Measurements from ENCODE around the gene MAML2.

MAML2 gene

DNA sequence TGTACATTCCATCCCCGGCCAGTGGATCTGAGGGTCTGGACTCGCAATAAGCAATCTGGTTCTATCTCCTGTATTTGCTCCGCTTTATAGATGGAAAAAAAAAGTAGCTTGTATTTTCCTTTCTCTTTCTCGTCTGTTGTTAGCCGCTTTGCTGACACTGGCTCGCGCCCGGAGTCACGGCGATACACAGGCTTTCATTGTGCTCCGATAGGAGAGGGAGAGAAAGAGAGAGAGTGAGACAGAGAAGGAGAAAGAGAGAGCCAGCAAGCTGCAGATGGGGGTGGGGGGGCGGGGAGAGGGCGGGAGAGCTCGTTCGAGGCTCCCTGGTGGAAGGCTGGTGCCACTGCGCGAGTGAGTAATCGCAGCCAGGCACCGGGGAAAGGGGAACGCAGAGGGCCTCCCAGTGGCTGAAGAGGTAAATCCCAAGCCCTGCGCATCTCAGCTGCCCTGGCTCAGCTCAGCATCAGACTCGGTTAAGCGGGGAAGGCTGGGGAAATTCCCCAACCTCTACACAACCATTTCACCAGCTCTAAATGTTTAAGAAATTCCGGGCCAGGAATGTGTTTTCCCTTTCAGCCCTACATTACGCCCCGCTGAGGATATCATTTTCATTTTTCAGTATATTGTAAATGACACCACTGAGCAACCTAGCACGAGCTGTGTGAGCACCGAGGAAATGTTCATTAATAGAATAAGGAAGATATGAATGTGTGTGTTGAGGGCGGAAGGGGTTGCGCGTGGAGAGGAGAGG, at the start of gene MAML2:
Gene MAML2 (minus strand): TSS at position 235 of the 751 bp plus-strand sequence. CDS start 1,300 bp downstream, outside the sequence.
- peak; percentile 97 for DNase-seq

DNA sequence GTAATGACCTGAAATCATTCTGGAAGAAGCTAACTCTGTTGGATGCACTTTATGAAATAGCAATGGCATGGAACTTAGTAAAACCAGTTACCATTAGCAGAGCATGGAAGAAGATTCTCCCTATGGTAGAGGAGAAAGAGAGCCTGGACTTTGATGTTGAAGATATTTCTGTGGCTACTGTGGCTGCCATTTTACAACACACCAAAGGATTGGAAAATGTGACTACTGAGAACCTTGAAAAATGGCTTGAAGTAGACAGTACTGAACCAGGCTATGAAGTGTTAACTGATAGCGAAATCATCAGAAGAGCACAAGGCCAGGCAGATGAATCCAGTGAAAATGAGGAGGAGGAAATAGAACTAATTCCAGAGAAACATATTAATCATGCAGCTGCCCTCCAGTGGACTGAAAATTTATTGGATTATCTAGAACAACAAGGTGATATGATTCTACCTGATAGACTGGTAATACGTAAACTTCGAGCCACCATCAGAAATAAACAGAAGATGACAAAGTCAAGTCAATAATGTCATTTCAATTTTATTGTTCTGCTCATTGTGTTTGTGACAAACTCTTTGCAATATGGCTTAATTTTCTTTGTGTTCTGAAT, 48.8 kb upstream of the MAML2 start:
- DNase-seq: no peak

DNA sequence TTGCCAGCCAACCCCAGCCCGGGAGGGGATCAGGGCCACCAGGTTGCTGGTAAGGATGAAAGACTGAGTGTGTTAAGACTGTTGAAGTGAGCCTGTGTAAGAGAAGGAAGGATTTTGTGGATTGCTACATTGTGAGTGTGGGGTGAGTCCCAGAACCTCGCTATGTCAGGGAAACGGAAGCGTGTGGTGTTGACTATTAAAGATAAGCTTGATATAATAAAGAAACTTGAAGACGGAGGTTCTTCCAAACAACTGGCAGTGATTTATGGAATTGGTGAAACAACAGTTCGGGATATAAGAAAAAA, 47.4 kb upstream of the MAML2 start:
- DNase-seq: peak; percentile 51

DNA sequence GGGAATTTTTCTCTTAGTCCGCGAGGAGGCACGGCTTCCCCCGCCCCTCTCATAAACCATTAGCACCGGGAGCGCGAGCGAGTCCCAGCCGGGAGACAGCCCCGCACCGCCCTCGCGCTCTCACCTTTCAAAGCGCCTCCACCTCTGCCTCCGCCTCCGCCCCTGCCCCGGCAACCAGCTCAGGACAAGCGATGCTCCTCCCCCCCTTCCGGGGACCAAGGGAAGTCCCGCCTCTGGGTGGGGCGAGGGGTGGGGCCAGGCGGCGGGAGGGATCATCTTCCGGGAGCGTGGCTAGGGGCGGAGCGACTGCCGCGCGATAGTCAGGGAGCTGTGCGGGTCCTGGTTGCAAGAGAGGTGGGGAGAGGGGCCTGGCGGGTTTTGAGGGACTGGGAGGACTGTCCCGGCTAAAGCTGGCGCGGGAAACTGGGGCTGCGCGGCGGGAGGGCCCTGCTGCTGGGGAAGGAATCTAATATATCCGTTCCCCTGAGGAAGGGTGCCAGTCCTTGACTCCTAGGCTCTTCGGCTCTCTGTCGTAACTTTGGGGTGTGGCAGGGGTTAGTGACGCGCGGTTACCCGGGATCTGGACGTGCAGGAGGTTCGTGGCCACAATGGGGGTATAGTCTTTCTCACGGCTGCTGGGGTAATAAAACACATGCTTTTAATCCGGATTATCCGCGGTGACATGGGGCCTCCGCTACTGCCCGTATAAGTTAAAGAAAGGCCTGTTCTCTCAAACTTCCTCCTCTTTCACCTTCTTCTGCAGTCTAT, 46.9 kb upstream of the MAML2 start, which contains the start of the genes CCDC82 and JRKL:
Gene CCDC82 (minus strand): TSS at position 193 of the 768 bp plus-strand sequence. CDS start 5,165 bp downstream, outside the sequence.
Gene JRKL (plus strand): TSS at position 294 of the 768 bp plus-strand sequence. CDS start 637 bp downstream, outside the sequence.
- peak; percentile 99 for DNase-seq

GRCh38 chr11:96388891-96389719, 46.1 kb upstream of the MAML2 start:
- DNase-seq: peak; percentile 78

GRCh38 chr11:96385187-96385586, 42.2 kb upstream of the MAML2 start:
- no peak for DNase-seq

DNA sequence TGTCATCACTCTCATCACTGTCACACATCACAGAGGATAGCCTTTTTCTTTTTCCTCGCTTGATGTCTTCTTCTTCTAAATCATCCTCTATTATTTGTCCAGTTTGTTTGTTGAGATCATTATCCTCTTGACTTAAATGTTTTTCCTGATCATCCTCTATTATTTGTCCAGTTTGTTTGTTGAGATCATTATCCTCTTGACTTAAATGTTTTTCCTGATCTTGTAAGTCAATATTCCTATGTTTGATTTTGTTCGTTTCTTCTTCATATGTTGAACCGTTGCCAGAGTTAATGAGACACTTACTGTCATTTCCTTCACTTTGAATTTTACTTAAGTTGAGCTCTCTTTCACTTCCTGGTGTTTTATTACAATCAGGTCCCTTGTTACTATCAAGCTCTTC, 41.2 kb upstream of the MAML2 start:
- DNase-seq: no peak

DNA sequence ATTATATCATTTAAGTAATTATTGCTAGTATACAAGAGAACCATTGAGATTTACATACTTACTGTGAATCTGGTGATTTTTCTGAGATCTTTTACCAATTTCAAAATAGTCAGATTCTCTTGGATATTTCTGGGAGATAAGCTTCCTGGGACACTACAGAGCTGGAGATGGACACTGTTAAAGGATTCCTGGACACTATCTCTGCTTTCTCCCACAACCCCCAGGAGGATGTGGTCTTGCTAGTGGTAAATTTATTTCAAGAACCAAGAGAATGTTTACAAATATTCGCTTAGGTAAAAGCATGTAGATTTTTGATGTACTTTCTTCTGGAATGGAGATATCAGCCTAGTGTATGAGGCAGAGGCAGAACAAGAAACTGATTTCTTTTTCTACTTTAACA, 33.8 kb upstream of the MAML2 start:
- no peak for DNase-seq

DNA sequence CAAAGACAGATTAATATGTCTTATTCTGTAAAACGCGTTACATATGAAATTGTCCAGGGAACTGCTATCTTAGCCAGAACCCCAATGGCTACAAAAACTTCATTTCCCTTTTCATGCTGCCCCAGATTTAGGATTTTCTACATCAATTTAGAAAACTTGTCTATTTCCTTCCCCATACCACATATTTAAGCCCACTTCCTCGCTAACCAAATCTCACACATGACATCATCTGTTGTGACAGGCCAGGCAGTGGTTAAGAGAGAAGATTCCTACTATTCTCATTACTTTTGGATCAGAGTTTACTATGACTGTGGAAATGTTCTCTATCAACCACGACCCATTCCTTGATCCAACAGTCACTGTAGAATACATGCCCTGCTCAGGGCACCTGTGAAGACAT, 30.8 kb upstream of the MAML2 start:
- DNase-seq: no peak

- DNase-seq: no peak
Observed at GRCh38 chr11:96367342-96367741, 24.3 kb upstream of the MAML2 start.

- no peak for DNase-seq
Observed at GRCh38 chr11:96366024-96366423, 23.0 kb upstream of the MAML2 start.

DNA sequence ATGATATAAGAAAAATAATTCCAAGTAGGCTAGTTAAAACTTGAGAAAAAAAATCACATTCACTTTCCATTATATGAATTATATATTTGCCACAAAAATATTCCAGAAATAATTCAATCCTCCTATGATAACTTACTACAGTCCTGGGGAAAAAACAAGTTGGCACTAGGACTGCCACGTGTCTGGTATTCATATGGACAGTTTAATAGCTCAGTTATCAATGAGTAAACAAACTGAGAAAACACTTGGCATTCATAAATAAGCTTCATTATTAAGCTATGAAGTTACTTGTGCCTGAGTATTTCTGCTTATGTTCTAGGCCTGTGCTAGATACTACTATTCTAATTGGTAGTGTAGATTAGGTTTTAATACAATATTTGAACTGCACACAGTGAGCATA, 22.5 kb upstream of the MAML2 start:
- no peak for DNase-seq

DNA sequence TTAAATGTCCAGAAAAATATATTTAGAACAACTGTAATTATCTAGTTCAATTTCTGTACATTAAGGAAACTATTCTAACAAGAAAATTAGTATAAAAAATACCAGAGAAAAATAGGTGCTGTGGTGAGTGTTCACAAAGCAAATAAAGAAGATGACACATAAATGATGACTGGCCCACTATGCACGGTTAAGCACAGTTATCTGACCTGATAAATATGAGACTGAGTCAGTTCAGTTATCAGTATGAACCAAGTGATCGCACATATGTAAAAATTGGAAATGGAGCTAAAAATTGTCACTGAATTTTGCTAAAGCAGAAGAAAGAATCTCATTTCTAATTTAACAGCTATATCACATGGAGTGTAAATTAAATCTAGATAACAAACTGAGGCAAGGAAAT, 18.8 kb upstream of the MAML2 start:
- no peak for DNase-seq

DNA sequence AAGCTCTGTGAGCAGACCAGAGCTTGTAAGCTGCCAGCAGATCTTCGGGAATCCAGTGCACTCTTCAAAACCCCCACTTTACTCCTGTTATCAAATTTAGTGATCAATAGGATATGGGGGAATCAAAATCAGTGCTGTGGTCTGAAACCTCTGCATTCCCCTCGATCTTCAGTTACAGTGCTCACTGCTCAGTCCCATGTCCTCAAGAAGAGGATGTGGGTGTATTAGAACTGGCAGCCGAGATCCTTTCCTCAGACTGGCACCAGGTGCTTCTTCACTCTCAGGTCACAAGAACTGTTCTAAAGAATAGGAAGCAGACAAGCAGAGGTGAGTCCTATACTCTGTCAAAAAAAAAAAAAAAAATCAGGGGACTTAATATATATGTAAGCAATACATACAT, 15.3 kb upstream of the MAML2 start:
- no peak for DNase-seq

GRCh38 chr11:96357794-96358193, 14.8 kb upstream of the MAML2 start:
- no peak for DNase-seq

GRCh38 chr11:96356848-96357247, 13.9 kb upstream of the MAML2 start:
- no peak for DNase-seq

DNA sequence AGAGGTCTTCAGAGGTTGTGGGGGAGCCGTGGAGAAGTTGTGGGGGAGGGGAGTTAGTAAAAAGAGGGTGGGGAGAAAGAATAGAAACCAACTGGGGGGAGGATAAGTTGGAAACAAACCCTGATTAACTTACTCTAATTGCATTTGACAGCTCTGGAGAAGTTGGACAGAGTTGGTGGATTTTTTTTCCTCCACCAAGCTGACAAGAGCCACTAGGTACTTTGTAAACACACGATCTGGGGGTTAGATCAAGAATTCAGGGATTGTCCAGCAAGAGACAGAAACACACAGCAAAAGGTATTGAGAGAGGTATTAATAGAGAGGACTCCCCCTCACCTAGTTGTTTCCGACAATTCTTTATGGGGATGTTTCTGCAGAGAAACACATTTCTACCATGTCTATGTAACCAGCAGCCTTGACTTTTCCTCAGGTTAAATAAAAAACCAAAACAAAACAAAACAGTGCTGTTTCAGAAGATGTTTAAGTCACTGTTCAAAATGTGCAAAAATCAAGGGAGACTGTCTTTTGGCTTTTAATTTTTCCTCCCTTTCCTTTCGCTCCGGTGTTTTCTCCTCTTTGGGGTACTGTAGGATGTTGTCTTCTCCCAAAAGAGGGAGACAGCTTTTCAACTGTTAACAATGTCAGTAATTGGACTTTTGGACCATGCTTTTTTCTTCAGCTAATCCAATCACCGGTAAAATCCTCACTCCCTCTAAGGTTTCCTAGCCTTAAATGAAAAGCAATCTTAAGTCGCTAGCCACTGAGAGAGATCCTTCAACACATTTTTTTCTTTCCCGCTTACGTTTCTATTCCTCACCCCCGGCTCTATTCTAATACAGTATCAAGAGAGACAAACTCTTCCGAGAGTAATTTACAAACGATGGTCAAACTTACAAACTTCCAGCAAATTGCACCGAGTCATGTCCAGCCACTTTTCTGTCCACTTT, 708 bp downstream of the MAML2 start:
- DNase-seq: no peak

- peak; percentile 60 for DNase-seq
Observed at GRCh38 chr11:96341211-96342013, 1.6 kb downstream of the MAML2 start.

GRCh38 chr11:96340555-96340885, 2.5 kb downstream of the MAML2 start:
- DNase-seq: no peak

DNA sequence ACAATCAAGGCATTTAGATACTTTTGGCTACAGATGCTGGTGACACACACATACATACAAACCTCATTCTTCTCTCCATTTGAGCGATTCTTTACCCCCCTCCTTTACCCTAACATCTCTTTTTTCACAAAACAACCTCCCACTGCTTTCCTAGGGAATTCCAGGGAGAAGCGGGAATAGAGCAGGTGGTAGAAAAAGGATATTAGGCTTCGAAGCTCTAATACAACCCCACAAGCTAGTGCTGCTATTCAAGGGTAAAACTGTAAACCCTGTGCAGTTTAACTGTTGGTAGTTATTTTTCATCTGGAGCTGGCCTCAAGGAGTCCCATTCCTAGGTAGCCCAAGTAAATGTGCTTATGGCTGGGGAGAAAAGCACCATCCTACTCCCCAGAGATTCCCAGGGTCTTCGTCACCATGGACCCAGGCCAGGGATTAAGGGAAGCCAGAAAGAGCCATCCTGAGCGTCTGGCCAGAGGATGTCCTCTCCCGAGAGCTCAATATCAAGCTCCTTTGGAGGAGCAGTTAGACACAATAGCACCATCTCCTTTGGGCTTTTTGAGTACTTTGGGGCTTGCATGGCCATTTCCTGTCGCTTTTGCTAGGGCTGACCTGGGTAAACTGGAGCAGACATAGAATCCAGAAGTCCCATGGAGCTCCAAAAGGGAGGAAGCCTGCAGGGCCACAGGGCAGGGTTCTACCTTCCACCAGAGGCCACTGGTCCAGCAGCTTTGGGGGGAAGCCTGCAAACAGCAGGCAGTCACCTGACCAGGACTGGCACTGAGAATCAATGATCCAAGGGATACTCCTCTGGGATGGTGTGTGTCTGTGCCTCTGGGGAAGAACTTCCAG, 3.1 kb downstream of the MAML2 start:
- DNase-seq: no peak

All from islet precursor cell (in vitro differentiated cells).